NCI-H128 (cell line): ENCODE results near the gene MKNK2.
"Not testable (repeated sequence)": the region's sequence is repeated elsewhere in the genome, so short reads cannot be mapped to it uniquely, and the experiment has no call there.

Experiments used
- DNase-seq: peaks from one replicate; lab custom pipeline; 2025; ENCODE audit not compliant: unreplicated experiment; lab: John Stamatoyannopoulos, UW

Gene MKNK2

GRCh38 chr19:2044709-2045500 lies 6.1 kb downstream of the MKNK2 start:
- no peak for DNase-seq

- no peak for DNase-seq
Observed at GRCh38 chr19:2043961-2044708, 6.9 kb downstream of the MKNK2 start.

- DNase-seq: no peak
Observed at GRCh38 chr19:2043251-2043641, 7.8 kb downstream of the MKNK2 start.

- DNase-seq: no peak
Observed at GRCh38 chr19:2042485-2043250, 8.4 kb downstream of the MKNK2 start.

- peak; percentile 86 for DNase-seq
Observed at GRCh38 chr19:2041683-2042484, 9.2 kb downstream of the MKNK2 start.

- no peak for DNase-seq
Observed at GRCh38 chr19:2041433-2041682, 9.7 kb downstream of the MKNK2 start.

- DNase-seq: no peak
Observed at GRCh38 chr19:2040647-2041432, 10.2 kb downstream of the MKNK2 start.

GRCh38 chr19:2039959-2040646 lies 10.9 kb downstream of the MKNK2 start:
- DNase-seq: no peak

GRCh38 chr19:2039089-2039958 lies 11.7 kb downstream of the MKNK2 start:
- no peak for DNase-seq

- DNase-seq: no peak
Observed at GRCh38 chr19:2038284-2039088, 12.6 kb downstream of the MKNK2 start.

GRCh38 chr19:2037651-2038255 lies 13.3 kb downstream of the MKNK2 start:
- DNase-seq: no peak

GRCh38 chr19:2036424-2036823 lies 14.6 kb downstream of the MKNK2 start:
- DNase-seq: no peak

- DNase-seq: no peak
Observed at GRCh38 chr19:2035590-2035991, 15.5 kb downstream of the MKNK2 start.

GRCh38 chr19:2034729-2035589 lies 16.1 kb downstream of the MKNK2 start:
- DNase-seq: no peak

- DNase-seq: not testable (repeated sequence)
Observed at GRCh38 chr19:2034253-2034652, 16.8 kb downstream of the MKNK2 start.

- no peak for DNase-seq
Observed at GRCh38 chr19:2033825-2034159, 17.3 kb downstream of the MKNK2 start.
